ENCODE results near the gene ACER3.

GRCh38 chr11:76825726-76826396 is 34.9 kb upstream of the ACER3 start:
- TF ChIP-seq ZNF70 (CRISPR knock-in tag; IDR thresholded peaks at IDR 0.05) (no peak), CSDC2 (CRISPR knock-in tag; IDR thresholded peaks at IDR 0.05) (no peak), CREB5 (CRISPR knock-in tag; IDR thresholded peaks at IDR 0.05; ENCODE audit: low read depth) (no peak), OSR1 (CRISPR knock-in tag; IDR thresholded peaks at IDR 0.05) (no peak), PATZ1 (CRISPR knock-in tag; IDR thresholded peaks at IDR 0.05; ENCODE audit: borderline replicate concordance) (no peak), ISL1 (CRISPR knock-in tag; IDR thresholded peaks at IDR 0.05) (no peak)

All from SK-N-SH treated with all-trans-retinoic acid at 6 μM for 48 hours (cell line).